H1 (cell line): ENCODE results near the gene SH2D4B. TPM values are rescaled to one million over a fixed set of nuclear protein-coding genes. Genes with fewer than 3 reads are reported as not detected.

ENCODE experiments used
- CTCF ChIA-PET: fragments of 300-600 bp; sonication (Branson Sonifier 250); formaldehyde crosslinking; loops from one replicate; lab custom pipeline; 2021; ENCODE audit not compliant: partially characterized antibody; lab: Charles Lee
- POLR2A ChIA-PET: fragments of 300-600 bp; sonication (Branson Sonifier 250); formaldehyde crosslinking; loops from one replicate; lab custom pipeline; 2021; ENCODE audit warnings: inconsistent platforms; ENCODE audit not compliant: partially characterized antibody; lab: Charles Lee
- DNase-seq, 2 experiments: peaks; one replicate each; pipeline versions ENCODE4 v3.0.0 to v3.0.0-alpha.2; 2010 to 2022; ENCODE audit warnings: low spot score in 2 of 2, low read depth in 1 of 2, mixed read lengths in 1 of 2
- FAIRE-seq: peaks from 2 replicates; lab custom pipeline; 2011; peaks lifted over from hg19 to GRCh38; lab: Jason Lieb, UNC
- H2AFZ ChIP-seq: 2 replicates; pipeline ENCODE4 v1.8.1; 2012; ENCODE audit warnings: low read length, inconsistent platforms
- H2AK5ac ChIP-seq: 2 replicates; pipeline ENCODE4 v1.6.1; 2013; ENCODE audit warnings: low read depth, low read length
- H2BK120ac ChIP-seq: replicated peaks from 2 replicates; pipeline ENCODE3; 2013; ENCODE audit warnings: low read depth, low read length, inconsistent platforms
- H2BK12ac ChIP-seq: 2 replicates; pipeline ENCODE4 v1.6.1; 2013; ENCODE audit warnings: low read depth, low read length
- H2BK15ac ChIP-seq: 2 replicates; pipeline ENCODE4 v1.6.1; 2013; ENCODE audit warnings: low read length
- H2BK20ac ChIP-seq: 2 replicates; pipeline ENCODE4 v1.6.1; 2013; ENCODE audit warnings: low read length
- H2BK5ac ChIP-seq: 2 replicates; pipeline ENCODE4 v1.6.1; 2013; ENCODE audit warnings: low read depth, low read length
- H3K14ac ChIP-seq: 2 replicates; pipeline ENCODE4 v1.6.1; 2013; ENCODE audit warnings: inconsistent platforms; ENCODE audit not compliant: insufficient read length
- H3K18ac ChIP-seq: 2 replicates; pipeline ENCODE4 v1.6.1; 2013; ENCODE audit warnings: low read length; ENCODE audit errors: extremely low read depth
- H3K23ac ChIP-seq: 2 replicates; pipeline ENCODE4 v1.6.1; 2013; ENCODE audit warnings: inconsistent platforms; ENCODE audit not compliant: insufficient read length
- H3K23me2 ChIP-seq: 2 replicates; pipeline ENCODE4 v1.6.1; 2013; ENCODE audit warnings: low read depth, low read length
- H3K27ac ChIP-seq: 2 replicates; pipeline ENCODE4 v1.6.1; 2011; ENCODE audit warnings: low read depth, low read length, inconsistent platforms
- H3K27me3 ChIP-seq, 4 experiments: replicated peaks in 1 of 4; 1 replicate in 1 of 4; 2 replicates in 3 of 4; pipeline versions ENCODE4 v1.6.1 to v1.8.1; 2011 to 2013; ENCODE audit warnings: low read length in 3 of 4, mild to moderate bottlenecking in 3 of 4, inconsistent platforms in 2 of 4, mixed read lengths in 2 of 4, moderate library complexity in 1 of 4; ENCODE audit not compliant: control insufficient read depth in 3 of 4, insufficient read depth in 3 of 4; ENCODE audit errors: extremely low read depth in 1 of 4
- H3K36me3 ChIP-seq, 4 experiments: 2 replicates each; pipeline versions ENCODE4 v1.6.1 to v1.8.1; 2011 to 2013; ENCODE audit warnings: mild to moderate bottlenecking in 4 of 4, low read length in 3 of 4, moderate library complexity in 2 of 4, control low read depth in 1 of 4, inconsistent platforms in 1 of 4; ENCODE audit not compliant: insufficient read depth in 4 of 4, control insufficient read depth in 2 of 4
- H3K4ac ChIP-seq: replicated peaks from 2 replicates; pipeline ENCODE3; 2013; ENCODE audit warnings: low read length, low read depth, mixed read lengths, inconsistent platforms; ENCODE audit not compliant: insufficient read length
- H3K4me1 ChIP-seq, 4 experiments: replicated peaks in 1 of 4; 1 replicate in 1 of 4; 2 replicates in 3 of 4; pipeline versions ENCODE4 v1.6.1 to v1.8.1; 2011 to 2013; ENCODE audit warnings: low read length in 3 of 4, inconsistent platforms in 2 of 4, mixed read lengths in 1 of 4; ENCODE audit not compliant: insufficient read depth in 4 of 4, control insufficient read depth in 3 of 4
- H3K4me2 ChIP-seq, 2 experiments: 2 replicates each; pipeline versions ENCODE4 v1.6.1 to v1.8.1; 2011 to 2013; ENCODE audit warnings: low read depth in 2 of 2, low read length in 2 of 2, control low read depth in 1 of 2, inconsistent platforms in 1 of 2, mild to moderate bottlenecking in 1 of 2; ENCODE audit not compliant: insufficient read depth in 1 of 2
- H3K4me3 ChIP-seq, 4 experiments: fragments of 200-600, 300-600 bp in 1 of 4; sonication (generic), shearing (Covaris generic), sonication (Bioruptor Twin) in 1 of 4; 2 replicates each; pipeline versions ENCODE4 v1.5.1 to v1.8.1; 2011 to 2016; ENCODE audit warnings: low read length in 4 of 4, low read depth in 3 of 4, control low read depth in 2 of 4, inconsistent platforms in 2 of 4, mild to moderate bottlenecking in 2 of 4, mixed read lengths in 1 of 4, moderate library complexity in 1 of 4; ENCODE audit not compliant: insufficient read depth in 2 of 4; ENCODE audit errors: extremely low read depth in 1 of 4
- H3K56ac ChIP-seq: replicated peaks from 2 replicates; pipeline ENCODE3; 2013; ENCODE audit warnings: low read depth, mild to moderate bottlenecking, mixed read lengths, low read length, inconsistent platforms; ENCODE audit not compliant: insufficient read length
- H3K79me1 ChIP-seq: 2 replicates; pipeline ENCODE4 v1.6.1; 2013; ENCODE audit warnings: low read depth, low read length, control low read depth
- H3K79me2 ChIP-seq, 2 experiments: 2 replicates each; pipeline versions ENCODE4 v1.6.1 to v1.8.1; 2012 to 2013; ENCODE audit warnings: low read length in 2 of 2, mild to moderate bottlenecking in 2 of 2, inconsistent platforms in 1 of 2; ENCODE audit not compliant: insufficient read depth in 2 of 2, control insufficient read depth in 1 of 2
- H3K9ac ChIP-seq, 4 experiments: replicated peaks in 1 of 4; 1 replicate in 1 of 4; 2 replicates in 3 of 4; pipeline versions ENCODE4 v1.6.1 to v1.8.1; 2011 to 2013; ENCODE audit warnings: low read depth in 3 of 4, low read length in 3 of 4, control low read depth in 2 of 4, mild to moderate bottlenecking in 2 of 4, moderate library complexity in 2 of 4, inconsistent platforms in 1 of 4; ENCODE audit errors: extremely low read depth in 1 of 4
- H3K9me3 ChIP-seq, 2 experiments: 2 replicates each; pipeline versions ENCODE4 v1.6.1 to v1.8.1; 2012 to 2013; ENCODE audit warnings: mild to moderate bottlenecking in 2 of 2, moderate library complexity in 2 of 2, control low read depth in 1 of 2, inconsistent platforms in 1 of 2, low read depth in 1 of 2, low read length in 1 of 2, mixed read lengths in 1 of 2; ENCODE audit not compliant: insufficient read depth in 2 of 2
- H4K20me1 ChIP-seq, 2 experiments: replicated peaks in 1 of 2; 2 replicates each; pipeline versions ENCODE3 to v1.8.1; 2011 to 2013; ENCODE audit warnings: inconsistent platforms in 2 of 2, low read length in 2 of 2, mild to moderate bottlenecking in 1 of 2; ENCODE audit not compliant: insufficient read depth in 2 of 2, control insufficient read depth in 1 of 2
- H4K5ac ChIP-seq: 2 replicates; pipeline ENCODE4 v1.6.1; 2013; ENCODE audit warnings: low read length, low read depth, mixed read lengths, inconsistent platforms; ENCODE audit not compliant: insufficient read length
- H4K8ac ChIP-seq: 2 replicates; pipeline ENCODE4 v1.8.0; 2013; ENCODE audit warnings: mild to moderate bottlenecking, moderate library complexity, low read length, inconsistent platforms; ENCODE audit not compliant: insufficient read depth; ENCODE audit errors: extremely low read depth
- H4K91ac ChIP-seq: replicated peaks from 2 replicates; pipeline ENCODE3; 2013; ENCODE audit warnings: low read length, mixed read lengths, inconsistent platforms; ENCODE audit not compliant: insufficient read length
- BCL11A ChIP-seq, 2 experiments: IDR thresholded peaks; one replicate each; pipeline ENCODE4 v1.6.1; 2011; ENCODE audit warnings: low read depth in 2 of 2, low read length in 2 of 2, mild to moderate bottlenecking in 2 of 2
- FOSL1 ChIP-seq: IDR thresholded peaks from 2 replicates; pipeline ENCODE4 v1.6.1; 2011; ENCODE audit warnings: mild to moderate bottlenecking, low read depth, low read length, moderate library complexity; ENCODE audit not compliant: insufficient read depth
- HDAC6 ChIP-seq: IDR thresholded peaks from one replicate; pipeline ENCODE4 v1.7.1; 2012; ENCODE audit warnings: low read depth, mild to moderate bottlenecking, inconsistent platforms, low read length, moderate library complexity
- MAFK ChIP-seq: IDR thresholded peaks from 2 replicates; pipeline ENCODE4 v1.6.1; 2012; ENCODE audit warnings: low read depth, mild to moderate bottlenecking, improper control_type of control experiment, low read length
- WGBS, 2 experiments: shearing (Covaris generic) in 1 of 2; methylation state at CpG; one replicate each; pipeline versions ENCODE4 v1.1.6 to v1.1.7; 2013 to 2015; ENCODE audit warnings: low lambda C conversion rate in 2 of 2, mixed read lengths in 2 of 2, inconsistent platforms in 1 of 2, low coverage in 1 of 2, missing lambda C conversion rate in 1 of 2; ENCODE audit not compliant: insufficient replicate concordance in 2 of 2, insufficient coverage in 1 of 2, insufficient read length in 1 of 2; ENCODE audit errors: extremely low coverage in 1 of 2, missing lambda C conversion rate in 1 of 2; 5-methylcytosine and 5-hydroxymethylcytosine counted together
- polyA plus RNA-seq, 7 experiments: library from polyadenylated mRNA; depleted of rRNA in 3 of 7; stranded (reverse) in 5 of 7; unstranded in 2 of 7; fragments of >200 nt in 5 of 7; fragments of 200-250 nt in 2 of 7; gene quantifications; 1 replicate in 5 of 7; 2 replicates in 1 of 7; 4 replicates in 1 of 7; pipeline versions ENCODE4 v1.2.1 to v1.2.3, GENCODE V29; 2011 to 2013; ENCODE audit warnings: missing spikeins in 2 of 7, mixed read lengths in 2 of 7
- total RNA-seq: library from RNA; stranded (reverse); fragmentation: NEBNext Ultra II Directional; extraction: Animal tissue kit (Norgen Biotek cat#: 25700); gene quantifications from 2 replicates; pipeline ENCODE4 v1.2.1, GENCODE V29; 2021

SH2D4B gene
- total and polyA plus RNA-seq, 2 of the 8 experiments (the other 6 are each of a cell fraction or from before 2014, with no cell fraction given): 0.06 to 0.13 TPM

GRCh38 chr10:80619036-80619435 is 81.3 kb downstream of the SH2D4B start:
- Histone ChIP-seq H4K8ac (no peak overlapping the region), H2BK12ac (no peak overlapping the region), H3K14ac (no peak overlapping the region), H3K9ac (no peak overlapping the region; a peak in 1 of 7 replicates), H3K27me3 (no peaks in the 10 kb centered on the region), H2AK5ac (no peak overlapping the region), H3K27ac (no peak overlapping the region), H3K4ac (no peak overlapping the region), H3K56ac (no peak overlapping the region), H4K5ac (no peak overlapping the region), H3K18ac (peak overlapping the region; percentile 52; the same call in 1 of the 2 replicates), H3K4me2 (no peak overlapping the region), H4K20me1 (no peaks in the 10 kb centered on the region), H3K4me1 (no peaks in the 10 kb centered on the region), H2BK5ac (no peak overlapping the region), H3K79me1 (no peaks in the 10 kb centered on the region), H4K91ac (no peak overlapping the region), H3K4me3 (no peak overlapping the region), H3K79me2 (no peaks in the 10 kb centered on the region), H3K9me3 (no peaks in the 10 kb centered on the region), H3K36me3 (no peaks in the 10 kb centered on the region), H3K23ac (no peak overlapping the region), H2BK20ac (no peak overlapping the region; the same call in 1 of the 2 replicates), H2BK15ac (no peak overlapping the region), H2AFZ (no peak overlapping the region), H3K23me2 (no peaks in the 10 kb centered on the region), H2BK120ac (no peak overlapping the region)
- FAIRE-seq (no peak), DNase-seq (no peak)
- POLR2A ChIA-PET: no interaction called here
- WGBS, 2 experiments: 94% methylated on average over 5 of the region's 5 CpGs; no CpG with 5 or more reads in 1 of the 2 experiments
- CTCF ChIA-PET: interaction anchor here (1.1 to 12.9 kb wide), 3 partner anchors 15 to 46 kb away, joined by 3 to 158 read pairs (median 3); no protein-coding TSS in a partner anchor
- TF ChIP-seq FOSL1 (no peak), HDAC6 (no peak), MAFK (no peak), BCL11A (IDR thresholded peaks at IDR 0.05; ENCODE audit: low read depth in 2 of 2, low read length in 2 of 2) (no peak)
